ENCODE data around the gene WHRN.
A peak's percentile ranks its signal among the peaks of the same experiment; 100 is the strongest.

WHRN gene

DNA sequence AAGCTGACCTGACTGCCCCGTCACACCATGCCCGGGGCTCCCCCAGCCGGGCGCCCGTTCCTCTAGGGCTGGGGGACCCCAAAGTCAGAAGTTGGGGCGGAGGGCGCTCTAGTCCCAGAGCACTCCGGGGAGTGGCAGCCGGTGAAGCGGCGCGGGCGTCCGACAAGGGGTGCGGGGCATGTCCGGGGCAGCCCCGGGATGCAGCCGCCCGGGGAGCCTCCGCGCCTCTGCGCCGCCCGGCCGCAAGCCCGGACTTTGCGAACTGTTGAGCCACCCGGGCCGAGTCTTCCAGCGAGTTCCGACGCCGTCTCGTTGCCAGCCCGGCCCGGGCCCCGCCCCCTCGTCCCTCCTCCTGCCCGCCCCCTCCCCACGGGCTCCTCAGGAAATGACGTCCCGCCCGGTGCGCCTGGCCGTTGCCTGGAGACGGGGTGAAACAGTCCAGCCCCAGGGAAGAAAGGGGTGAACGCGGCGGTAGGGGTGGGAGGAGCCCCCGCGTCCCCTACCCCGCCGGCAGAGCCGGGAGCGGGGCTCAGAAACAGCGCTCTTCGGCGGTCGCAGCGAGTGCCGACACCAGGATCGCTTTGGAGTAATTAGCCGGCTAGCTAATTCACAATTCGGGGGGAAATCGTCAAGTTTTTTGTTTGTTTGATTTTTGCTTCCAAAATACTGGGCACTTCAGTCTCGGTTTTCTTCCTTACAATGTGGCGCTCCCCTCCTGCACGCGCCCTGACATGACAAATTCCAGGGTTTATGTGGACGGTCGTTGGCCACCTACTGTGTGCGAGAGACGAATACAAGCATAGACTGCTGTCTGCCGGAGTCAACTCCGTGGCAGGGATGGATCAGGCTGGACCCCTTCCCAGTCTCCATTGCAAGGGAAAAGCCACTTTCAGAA, at the start of gene WHRN:
Gene WHRN, minus strand, starts transcription at position 287 of the 895 bp plus-strand sequence. CDS start 672 bp downstream, outside the sequence.
- peak; percentile 52 for DNase-seq

DNA sequence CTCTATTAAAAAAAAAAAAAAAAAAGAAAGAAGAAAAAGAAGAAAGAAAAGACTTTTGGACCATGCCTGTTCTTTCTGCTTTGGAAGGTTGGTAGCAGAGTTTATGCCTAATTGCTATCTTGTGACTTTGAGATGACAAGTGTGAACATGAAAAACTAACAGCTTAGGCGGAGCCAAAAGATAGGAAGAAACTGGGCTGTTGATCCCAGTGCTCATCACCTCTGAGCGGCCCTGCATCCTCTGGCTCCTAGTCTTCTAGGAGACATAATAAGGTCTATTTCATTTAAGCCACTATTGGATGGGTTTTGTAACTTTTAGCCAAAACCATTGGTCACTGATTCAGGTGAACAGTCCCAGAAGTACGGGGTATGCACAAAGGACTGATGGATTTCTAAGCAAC, 47.9 kb upstream of the WHRN start:
- DNase-seq: no peak

DNA sequence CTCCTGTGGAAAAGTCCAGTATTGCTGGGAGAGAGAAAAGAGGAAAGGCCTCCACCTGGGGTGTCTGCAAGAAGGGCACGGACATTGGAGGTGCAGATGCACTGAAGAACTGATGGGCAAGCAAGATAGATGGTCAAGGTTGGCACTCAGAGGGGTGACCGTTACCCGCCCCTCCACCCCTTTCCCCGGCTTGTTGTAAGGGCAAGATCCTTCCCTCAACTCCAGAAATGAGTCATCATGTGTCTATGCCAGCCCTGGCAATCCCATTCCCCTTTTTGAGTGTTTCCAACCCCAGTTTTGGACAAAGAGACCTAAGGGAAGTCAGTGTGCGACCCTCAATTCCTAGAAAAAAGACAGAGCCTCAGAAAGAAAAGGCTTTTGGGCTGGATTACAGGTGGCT, 47.4 kb upstream of the WHRN start:
- DNase-seq: no peak

DNA sequence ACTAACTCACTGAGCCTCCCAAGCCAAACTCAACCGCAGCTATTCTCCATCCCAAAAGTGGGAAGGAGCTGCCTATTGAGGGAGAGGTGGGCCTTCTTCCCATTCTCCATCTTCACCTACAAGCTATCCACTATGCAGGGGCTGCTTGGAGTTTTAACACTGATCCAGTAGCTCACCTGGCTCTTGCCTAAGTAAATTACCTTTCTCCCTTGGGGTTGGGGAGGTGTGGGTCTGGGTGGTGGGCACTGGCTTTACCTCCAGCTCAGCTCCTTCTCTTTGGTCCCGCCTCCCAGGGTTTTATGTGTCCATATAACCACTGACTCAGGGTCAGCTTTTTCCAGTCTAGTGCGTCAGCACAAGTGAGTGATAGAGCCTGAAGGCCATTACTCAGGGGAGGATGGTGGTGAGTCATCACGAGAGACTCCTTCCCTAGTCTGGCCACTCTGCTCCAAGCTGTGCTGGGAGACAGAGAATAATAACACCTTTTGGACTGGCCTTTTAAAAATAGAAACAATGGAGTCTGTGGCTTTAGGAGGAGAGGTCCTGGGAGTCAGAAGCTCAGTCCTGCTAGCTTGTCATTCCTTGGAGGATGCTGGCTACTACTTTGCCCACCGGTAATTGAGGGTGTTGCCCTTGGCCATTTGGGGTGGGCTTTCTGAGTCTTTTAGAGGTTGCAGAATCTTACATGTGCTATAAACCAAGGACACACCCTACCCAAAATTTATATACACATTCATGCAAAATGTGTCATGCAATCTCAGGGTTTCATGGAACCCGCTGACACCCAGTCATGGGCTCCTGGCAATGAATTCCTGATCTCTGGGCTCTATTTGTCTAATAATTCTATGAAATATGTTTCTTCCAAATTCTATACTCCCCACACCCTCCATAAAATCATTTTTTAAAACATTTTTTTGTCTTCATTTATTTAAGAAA, 46.7 kb upstream of the WHRN start:
- DNase-seq: no peak

DNA sequence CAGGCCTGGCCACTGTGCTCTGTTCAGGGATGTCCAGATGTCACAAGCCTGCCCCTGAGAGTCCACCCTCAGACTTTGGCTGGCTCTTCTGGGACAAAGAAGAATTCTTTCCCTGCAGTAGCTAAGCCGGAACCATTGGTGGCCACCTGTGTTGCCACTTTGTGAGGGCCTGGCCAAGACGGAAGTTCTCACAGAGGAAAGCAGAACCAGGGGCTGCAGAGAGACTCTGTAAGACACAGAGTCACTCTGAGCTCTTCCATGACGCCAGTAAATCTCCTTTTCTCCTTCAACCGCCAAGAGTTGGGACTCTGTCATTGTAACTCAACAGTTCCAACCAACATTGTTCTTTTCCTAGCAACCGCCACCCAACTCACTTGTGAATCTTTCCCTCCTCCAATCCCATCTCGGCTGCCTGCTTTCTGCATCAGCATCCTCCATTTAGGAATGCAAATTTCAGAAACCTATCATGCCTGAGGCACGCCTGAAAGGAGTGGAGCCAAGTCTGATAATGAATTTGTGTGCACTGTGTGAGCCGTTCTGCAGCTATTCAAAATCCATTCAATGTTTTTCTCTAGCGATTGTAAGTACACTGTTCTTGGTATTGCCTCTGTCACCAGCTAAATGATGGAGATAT, 44.5 kb upstream of the WHRN start:
- DNase-seq: no peak

DNA sequence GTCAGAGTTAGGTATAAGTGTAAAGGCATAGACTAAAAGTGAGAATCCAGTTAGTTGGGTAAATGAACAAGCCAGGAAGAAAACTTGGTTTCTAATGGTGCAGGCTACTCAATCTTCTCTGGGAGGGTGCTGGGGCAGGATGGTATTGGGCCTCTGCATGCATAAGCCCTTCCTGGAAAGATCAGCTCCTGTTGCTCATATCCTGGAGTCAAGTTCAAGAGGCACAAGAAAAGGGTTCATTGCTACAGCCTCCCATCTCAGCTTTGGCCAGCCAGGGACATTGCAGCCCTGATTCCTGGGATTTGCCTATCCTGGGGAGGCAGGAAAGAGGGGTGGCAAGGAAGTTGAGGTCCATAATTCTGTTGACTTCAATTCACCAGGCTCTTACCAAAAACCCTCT, 41.6 kb upstream of the WHRN start:
- no peak for DNase-seq

DNA sequence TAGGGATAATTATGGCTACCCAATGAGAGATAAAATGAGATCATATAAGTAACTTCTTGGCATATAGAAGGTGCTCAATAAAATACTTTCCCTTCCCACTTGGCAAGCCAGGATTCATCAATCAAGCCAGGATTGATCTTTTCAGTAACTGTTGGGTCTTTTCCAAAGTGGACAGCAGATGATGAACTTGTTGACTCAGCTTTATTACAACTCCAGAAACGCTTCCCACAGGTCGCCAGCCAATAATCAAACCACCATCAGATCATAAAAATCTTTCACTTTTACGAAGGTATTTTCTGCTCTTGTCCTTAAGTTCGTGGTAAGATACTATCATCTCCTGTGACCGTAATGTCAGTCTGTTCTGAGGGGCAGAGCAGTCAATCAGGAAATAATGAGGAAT, 39.8 kb upstream of the WHRN start:
- DNase-seq: no peak

DNA sequence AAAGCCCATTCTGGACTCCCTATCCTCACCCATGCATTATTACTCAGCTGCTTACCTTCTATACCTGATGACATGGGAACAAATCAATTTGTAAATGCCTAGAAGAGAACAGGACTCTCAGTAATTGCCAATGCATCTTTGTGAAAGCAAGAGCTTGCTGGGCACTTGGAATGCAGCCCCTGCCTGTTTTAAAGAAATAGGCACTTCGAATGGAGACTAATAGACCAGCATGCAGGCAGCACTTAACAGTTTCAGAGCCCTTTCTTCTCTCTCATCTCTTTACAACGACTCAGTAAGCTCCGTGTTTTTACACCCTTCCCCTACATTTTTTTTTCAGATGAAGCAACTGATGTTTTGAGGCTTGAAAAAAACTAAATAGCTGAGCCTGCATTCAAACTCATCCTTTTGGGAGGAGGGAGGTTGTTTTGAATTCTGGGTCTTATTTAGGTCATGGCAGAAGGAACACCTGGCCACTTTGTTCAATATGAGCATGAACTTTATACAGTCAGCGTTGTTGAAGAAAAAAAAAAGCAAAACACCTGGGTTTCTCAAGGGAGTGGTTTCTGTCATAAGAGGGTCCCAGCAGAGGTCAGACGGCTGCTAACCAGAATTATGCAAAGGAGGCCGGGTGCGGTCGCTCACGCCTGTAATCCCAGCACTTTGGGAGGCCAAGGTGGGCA, 34.6 kb upstream of the WHRN start:
- DNase-seq: no peak

DNA sequence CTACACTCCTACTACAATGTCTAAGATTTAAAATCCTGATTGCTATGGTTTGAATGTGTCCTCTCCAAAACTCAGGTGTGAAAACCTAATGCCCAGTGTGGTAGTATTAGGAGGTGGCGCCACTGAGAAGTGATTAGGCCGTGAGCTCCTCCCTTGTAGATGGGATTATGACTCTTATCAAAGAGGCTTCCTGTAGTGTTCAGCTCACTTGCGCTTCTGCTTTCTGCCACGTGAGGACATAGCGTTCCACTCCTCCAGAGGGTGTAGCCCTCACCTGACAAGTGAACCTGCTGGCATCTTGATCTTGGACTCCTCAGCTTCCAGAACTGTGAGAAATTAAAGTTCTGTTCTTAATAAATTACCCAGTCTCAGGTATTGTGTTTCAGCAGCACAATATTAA, 33.0 kb upstream of the WHRN start:
- no peak for DNase-seq

DNA sequence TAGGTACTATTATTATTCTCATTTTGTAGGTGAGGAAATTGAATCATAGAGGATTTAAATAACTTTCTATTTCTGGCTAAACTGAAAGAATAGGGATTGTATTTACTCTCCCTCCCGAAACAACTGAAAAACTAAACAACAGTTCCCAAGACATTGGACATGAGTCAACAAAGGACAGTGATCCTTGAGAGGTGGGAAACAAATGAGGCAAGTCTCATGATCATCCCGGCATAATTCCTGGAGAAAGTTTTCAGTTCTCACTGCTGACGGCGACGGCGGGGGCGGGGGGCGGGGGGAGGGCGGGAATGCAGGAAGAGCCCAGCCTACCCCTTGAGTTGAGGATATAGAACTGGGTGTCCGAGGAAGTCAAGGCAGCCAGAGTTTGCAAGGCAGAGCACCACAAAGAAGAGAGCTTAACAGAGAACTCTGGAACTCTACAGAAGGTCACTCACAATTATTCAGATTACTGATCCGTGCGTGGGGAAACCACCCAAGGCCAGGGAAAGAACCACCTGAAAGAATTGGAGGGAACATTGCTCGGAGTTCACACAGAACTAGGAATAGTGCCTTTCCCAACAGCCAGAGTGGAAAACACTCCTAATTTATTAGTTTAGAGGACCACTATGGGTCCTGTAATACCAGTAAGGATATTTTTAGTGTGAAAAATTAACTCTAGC, 27.4 kb upstream of the WHRN start:
- no peak for DNase-seq

DNA sequence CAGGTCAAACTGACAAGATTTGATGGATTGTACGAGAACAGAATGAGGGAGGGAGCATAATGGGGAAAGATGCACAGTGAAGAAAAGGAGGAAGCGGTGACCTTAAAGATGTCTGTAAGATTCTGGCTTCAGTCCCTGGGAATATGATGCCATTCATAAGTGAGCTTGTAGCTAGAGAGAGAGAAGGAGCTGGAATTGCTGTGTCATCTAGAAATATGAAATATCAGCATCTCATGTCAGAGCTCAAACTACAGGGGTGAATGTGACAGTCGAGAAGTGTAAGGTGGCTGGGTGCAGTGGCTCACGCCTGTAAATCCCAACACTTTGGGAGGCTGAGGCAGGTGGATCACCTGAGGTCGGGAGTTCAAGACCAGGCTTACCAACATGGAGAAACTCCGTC, 24.0 kb upstream of the WHRN start:
- DNase-seq: no peak

DNA sequence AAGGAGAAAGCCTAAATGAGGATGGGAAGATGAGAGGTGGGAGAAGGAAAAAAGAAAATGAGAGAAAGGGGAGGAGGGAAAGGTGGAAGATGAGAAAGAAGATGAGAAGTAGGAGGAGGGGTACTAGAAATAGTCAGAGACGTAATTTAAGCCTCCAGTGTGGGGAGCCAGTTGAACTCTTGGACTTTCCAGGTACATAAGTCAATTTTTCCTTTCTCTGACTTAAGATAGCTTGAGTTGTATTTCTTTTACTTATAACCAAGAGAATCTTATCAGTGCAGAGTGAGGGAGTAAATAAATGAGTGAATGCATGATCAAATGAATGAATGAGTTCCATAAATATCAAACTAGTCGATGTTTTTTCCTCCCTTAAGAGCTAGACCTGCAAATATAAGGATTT, 21.5 kb upstream of the WHRN start:
- DNase-seq: no peak

DNA sequence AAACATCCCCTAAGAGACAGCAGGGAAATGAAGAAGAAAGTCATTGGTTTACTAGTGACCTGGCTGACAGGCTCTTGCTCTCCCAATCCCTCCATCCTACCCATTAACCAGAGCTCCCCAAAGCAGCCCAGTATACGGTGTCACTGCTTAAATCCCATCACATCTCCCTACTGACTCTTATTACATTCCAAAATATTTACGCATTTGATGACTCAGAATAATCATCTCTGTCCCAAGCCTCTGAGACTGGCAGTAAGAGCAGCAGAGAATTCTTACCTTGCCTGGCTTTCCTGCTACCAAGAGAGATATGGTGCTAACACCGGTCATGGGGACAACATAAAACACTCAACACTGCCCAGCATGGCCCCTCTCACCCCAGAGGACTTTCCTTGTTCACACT, 20.2 kb upstream of the WHRN start:
- no peak for DNase-seq

DNA sequence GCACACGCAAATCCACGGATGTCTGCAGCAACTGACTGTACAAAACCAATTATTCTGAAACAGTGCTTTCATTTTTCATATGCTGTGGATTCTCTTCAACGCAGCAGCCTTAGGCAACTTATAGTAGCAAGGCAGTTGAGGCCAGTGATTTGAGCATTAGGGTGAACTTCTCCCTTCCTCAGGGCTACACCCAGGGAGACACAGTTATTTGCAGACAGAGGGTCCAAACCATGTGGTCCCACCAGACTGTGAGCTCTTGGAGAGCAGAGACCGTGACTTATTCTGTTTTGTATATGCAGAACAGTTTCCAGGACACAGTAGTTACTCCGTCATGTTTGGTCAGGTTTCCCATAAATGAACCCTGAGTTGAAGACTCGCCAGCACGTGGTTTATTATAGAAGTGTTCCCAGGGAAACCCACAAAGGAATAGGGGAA, 19.0 kb upstream of the WHRN start:
- no peak for DNase-seq

DNA sequence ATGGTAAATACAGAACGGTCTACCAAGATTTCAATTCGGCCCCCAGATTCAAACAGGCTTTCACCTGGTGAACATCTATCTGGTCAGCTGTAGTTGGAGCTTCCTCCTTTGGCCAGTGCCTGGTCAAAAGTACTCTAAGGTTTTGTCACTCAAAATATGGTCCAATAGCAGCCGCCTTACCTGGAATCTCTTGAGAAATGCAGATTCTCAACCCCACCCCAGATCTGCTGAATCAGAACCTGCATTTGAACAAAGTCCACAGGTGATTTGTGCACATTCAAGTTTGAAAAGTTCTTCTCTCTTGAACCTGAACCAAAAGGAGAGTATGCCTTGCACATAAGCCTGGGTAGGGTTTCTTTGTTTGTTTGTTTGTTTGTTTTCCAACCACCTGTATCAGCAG, 17.6 kb upstream of the WHRN start:
- no peak for DNase-seq

DNA sequence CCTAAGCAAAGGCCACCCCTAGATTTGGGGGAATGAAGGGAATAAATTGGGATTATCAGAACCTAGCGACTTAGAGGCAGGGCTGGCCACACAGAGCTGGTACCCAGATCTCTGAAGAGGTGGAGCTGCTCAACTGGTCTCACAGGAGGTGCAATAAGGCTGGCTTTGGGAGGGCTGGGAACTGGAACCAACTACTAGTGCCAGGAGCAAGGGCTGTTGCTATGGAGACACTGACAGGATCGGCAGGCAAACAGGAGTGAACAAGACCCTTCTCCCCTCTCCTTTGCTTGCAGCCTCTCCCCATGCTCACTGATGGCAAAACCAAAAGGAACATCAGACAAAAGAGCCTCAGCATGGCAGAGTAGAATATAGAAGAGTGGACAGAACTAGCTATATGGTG, 17.0 kb upstream of the WHRN start:
- DNase-seq: no peak

DNA sequence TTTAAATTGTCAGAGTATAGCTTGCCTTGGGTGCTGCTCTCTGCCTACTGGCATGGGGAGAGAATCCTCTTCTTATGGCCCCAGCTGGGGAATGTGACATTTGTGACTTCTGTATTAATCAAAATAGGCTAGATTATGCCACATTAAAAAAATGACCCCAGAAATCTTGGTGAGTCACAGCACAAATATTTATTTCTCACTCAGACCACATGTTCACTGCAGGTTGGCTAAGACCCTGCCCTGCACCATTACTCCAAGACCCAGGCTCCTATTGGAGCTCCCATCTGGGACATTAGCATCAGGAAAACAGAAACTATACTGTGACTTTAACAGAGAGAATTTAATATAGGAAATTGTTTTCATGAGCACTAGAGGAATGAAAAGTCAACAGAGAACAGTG, 16.6 kb upstream of the WHRN start:
- no peak for DNase-seq

DNA sequence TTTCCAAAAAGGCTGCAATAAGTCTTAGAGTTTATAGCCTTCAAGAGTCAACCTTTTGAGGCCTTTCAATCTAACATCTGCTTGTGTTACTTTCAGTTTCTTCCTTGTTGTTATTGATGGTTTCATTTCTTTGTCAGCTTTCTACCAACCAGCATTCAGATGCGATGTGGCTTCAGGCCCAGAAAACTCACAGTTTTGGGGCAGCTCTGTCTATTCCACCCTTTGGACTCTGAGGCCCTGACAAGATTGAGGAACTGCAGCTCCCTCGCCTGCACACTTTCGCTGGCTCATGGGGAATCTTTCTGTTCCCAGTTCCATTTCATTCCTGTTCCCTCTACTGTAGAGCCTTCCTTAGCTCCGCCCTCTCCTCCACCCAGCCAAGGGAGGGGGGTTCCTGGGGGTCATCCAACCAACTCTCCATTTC, 13.3 kb upstream of the WHRN start:
- DNase-seq: no peak

DNA sequence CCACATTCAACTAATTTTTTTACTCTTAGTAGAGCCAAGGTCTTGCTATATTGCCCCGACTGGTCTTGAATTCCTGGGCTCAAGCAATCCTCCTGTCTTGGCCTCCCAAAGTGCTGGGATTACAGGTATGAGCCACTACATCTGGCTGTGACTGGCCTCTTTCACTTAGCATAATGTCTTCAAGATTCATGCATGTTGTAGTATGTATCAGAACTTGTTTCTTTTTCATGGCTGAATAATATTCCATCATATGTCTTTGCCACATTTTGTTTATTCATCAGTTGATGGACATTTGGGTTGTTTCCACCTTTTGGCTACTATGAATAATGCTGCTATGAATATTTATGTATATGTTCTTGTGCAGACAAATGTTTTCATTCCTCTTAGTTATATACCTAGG, 12.8 kb upstream of the WHRN start:
- no peak for DNase-seq

DNA sequence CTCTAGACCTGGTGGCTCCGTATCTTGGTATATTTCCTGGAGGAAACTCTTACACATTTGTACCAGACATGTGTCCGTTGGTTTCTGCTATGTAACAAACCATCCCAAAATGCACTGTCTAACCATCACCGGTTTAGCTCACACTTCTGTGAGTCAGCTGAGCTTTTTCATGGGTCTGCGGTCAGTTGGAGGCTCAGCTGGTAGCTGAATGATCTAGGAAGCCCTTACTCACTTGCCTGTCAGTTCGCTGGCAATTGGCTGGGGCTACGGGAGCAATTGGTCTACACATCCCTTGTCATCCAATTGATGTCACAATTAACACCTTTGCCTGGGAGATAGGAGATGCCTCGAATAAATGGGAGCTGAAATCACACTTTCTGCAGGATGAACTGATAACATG, 11.6 kb upstream of the WHRN start:
- no peak for DNase-seq

DNA sequence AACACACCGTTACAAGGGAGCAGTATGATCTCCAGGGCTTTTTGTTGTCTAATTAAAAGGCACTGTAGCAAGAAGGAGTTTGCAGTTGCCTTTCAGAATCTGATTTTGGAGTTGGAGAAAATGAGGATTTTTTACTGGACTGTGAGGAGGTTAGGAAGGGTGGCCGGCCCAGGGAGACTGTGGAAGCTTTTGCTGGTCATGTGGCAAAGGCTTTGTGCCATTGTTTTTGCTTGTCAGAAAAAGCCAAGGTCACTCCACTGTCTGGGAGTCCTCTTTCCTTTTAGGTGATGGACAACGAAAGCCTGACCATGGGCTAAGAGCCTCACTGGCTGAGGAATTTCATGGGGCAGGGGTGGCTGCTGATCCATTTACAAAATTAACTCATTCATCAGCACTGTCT, 10.3 kb upstream of the WHRN start:
- no peak for DNase-seq

DNA sequence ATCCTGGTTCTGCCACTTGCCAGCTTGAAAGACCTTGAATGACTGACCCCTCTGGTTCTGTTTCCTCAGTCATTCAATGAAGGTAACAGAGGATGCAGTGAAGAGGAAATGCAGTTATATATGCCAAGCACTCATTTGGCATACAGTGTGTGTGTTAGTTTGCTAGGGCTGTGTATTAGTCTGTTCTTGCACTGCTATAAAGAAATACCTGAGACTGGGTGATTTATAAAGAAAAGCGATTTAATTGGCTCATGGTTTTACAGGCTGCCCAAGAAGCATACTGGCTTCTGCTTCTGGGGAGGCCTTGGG, 8.6 kb upstream of the WHRN start:
- no peak for DNase-seq
